ENCODE measurements around the gene DAP.
A peak's percentile ranks its signal among the peaks of the same experiment; 100 is the strongest.
"Not testable (repeated sequence)": the region's sequence is repeated elsewhere in the genome, so short reads cannot be mapped to it uniquely, and the experiment has no call there.

The DAP gene

DNA sequence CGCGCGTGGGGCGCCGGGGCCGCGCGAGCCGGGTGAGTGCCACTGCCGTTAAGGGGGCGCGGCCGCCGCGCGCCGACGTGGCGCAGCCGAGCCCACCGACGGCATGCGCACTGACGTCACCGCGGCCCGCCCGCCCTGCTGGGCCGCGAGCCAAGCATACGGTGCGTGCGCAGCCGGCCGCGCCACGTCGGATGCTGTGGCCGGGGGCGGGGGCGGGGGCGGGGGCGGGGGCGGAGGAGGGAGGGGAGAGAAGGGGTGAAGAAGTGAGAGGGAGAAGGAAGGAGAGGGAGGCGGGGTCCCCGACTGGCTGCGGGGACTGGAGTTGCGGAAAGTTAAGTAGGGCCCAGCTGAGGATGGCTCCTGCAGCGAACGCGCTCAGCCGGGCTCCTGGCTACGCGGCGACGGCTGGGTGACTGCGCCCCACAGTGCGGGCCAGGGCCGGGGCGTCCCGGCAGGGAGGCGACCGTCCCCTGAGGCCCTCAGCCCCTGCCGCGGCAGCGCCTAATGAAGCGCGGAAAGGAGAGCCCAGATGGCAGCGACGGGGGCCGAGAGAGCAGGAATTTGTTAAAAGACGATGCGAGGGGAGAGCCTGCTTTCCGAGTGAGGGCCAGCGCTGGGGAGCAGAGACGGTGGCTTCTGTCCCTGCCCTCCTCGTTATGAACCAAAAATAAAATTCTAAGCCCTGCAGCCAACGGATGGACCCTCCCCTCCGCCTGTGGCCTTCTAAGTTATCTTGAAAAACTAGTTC, at the start of gene DAP:
Gene DAP, minus strand, starts transcription at position 50 of the 748 bp plus-strand sequence. CDS start 166 bp downstream, outside the sequence.
- DNase-seq = peak; percentile 92

DNA sequence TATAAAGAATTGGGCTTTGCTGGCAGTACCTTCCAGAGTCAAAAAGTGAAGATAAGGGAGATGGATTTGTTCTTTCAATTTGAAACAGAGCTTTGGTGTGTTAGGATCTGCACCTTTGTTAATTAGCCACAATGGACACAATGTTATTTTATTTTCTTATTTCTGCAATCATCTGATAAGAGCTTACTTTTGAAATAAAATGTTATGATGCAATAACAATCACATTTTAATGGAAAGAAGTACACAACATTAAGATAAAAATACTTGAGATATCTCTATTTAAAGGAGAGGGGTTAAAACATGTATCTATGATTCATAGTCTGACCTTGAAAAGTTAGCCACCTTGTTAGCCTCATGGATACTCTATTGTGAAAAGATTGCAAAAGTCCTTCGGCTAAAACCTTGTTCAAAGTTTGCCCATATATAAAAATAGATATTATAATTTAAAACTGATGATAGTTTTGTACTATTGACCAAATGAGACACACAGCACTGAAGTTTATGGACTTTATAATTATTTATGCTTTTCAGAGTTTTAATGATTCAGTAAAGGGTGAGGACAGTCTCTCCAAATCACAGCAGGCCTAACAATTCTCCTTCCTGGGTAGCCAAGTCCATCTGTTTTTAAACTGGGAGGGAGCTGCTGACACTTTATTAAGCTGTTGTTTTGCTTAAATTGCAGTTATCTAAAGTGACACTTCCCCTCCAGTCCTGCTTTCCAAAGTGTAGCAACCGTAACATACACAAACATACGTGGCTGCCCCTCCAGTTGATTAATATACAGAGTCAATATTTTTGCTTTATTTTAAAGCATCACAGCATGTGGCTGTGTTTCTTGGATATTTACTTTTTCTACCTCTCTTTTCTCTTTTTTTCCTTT, 47.6 kb upstream of the DAP start:
- no peak for DNase-seq

GRCh38 chr5:10801931-10802666, 41.1 kb upstream of the DAP start:
- no peak for DNase-seq

DNA sequence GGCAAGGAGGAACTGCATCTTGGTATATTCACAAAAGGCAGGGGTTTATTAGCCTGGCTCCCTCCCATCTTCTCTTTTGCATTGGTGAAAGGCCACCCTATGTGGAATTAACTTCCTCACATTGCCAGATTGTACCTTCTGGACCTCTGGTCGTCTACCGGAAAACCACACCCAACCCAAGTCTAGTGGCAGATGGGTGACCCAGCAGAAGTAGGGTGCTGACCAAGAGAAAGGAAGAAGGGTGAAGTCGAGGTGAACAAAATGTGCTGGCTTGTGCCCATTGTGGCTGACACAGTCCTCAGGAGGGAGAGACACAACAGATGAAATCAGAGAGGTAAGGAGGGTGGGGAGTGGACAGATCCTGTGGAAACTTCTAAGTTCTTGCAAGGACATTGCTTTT, 39.8 kb upstream of the DAP start:
- DNase-seq = no peak

DNA sequence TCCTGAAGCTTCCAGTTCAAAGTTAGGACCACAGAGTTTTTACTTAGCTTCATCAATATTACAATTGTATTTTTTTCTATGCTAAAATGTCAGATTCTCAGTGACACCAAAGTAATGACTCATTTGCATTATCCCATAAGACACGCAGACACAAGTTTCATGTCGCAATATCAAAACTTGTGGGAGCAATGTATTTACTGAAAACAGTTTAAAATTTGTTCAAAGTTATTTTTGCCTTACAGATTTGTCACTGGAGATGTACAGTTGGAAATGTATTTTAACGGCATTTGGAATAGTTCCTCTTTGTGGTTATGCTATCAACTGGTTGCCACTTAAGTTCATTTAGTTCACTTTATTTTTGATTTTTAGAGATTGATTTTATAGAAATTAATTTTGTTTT, 36.2 kb upstream of the DAP start:
- no peak for DNase-seq

DNA sequence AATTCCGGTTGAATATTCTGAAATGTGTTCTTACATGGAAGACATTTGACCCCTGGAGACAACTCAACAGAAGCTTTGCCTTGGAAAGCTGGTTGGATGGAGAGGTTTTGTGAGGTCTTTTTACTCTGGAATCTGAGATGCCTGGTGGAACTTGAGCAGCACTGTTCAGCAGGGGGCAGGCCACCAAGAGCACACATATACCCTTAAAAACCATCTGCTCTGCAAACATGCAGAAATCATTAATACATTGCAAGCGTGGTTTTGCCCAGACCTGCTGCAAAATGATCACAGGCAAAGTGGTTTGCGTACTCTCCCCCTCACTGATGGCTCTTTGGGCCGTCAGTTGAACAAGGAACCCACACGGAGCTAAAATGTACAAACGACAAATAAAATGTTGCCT, 32.8 kb upstream of the DAP start:
- no peak for DNase-seq

DNA sequence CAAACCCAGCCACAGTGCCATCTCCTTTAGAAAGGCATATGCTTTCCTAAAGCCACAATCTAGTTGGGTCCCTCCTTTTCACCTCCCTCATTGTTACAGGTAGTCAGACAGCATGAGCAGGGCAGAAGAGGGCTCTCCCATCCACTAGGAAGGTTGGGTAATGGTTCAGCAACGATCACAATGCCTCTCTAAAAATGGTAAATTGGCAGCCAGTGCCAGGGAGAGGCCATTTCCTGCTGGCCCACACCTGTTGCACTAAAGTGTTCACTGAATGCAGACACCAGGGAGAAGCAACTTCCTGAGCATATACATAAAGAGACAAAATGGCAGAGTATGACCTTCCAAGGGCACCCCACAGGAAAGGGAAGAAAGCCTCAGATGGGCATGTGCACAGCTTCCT, 31.3 kb upstream of the DAP start:
- no peak for DNase-seq

DNA sequence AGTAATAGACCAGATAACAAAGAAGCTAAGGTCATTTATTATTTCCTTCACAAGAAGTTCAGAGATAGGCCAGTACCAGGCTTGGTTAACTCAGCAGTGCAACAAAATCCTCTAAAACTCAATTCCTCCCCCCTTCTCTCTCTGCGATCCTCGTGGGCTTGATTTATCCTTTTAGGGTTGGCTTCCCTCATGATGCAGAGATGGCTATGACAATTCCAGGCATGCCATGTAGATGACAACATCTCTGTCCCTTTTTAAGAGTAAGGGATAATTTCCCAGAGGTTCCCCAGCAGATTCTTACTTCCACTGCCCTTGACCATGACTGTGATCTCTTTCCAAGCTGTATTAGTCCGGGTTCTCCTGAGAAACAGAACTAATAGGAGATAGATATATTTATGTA, 28.7 kb upstream of the DAP start:
- no peak for DNase-seq

DNA sequence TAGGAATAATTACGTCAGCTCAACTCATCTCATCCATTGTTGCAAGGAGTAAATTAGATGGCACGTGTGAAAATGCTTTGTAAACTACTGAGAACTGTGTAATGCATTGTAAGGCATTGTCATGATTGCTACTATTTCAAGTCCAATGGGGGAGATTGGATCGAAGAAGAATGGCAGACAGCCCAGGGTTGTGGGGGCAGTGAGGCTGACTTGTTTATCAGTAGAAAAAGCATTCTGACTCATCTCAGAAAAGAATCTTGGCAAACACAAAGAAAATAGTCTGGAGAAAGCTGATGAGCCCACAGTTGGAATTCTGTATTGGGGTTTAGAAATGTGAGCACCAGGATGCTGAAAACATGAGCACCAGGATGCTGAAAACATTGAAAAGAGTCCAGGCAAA, 28.0 kb upstream of the DAP start:
- no peak for DNase-seq

GRCh38 chr5:10788358-10788757, 27.3 kb upstream of the DAP start:
- DNase-seq = no peak

- DNase-seq = no peak
Observed at GRCh38 chr5:10786835-10787234, 25.8 kb upstream of the DAP start.

GRCh38 chr5:10780208-10780607, 19.2 kb upstream of the DAP start:
- not testable (repeated sequence) for DNase-seq

- DNase-seq = no peak
Observed at GRCh38 chr5:10779592-10779991, 18.6 kb upstream of the DAP start.

- no peak for DNase-seq
Observed at GRCh38 chr5:10778179-10778910, 17.3 kb upstream of the DAP start.

DNA sequence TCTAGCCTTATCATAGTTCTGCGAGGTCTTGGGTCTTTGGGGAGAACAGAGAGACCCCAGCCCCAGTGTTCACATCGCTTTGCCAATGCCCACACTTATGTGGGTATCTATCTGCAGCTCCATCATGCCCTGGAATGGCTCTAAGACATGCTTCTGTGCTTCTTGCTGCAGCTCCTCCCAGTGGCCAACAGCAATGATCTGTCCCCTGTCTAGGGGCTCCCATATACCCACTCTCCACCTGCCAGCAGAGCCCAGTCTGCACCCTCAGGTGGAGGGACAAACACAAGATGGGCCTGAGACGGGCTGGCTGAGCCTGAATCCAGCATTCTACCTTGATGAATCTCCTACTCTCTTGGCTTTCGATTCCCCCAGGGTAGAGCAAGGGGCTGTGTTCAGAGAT, 14.6 kb upstream of the DAP start:
- DNase-seq = no peak

DNA sequence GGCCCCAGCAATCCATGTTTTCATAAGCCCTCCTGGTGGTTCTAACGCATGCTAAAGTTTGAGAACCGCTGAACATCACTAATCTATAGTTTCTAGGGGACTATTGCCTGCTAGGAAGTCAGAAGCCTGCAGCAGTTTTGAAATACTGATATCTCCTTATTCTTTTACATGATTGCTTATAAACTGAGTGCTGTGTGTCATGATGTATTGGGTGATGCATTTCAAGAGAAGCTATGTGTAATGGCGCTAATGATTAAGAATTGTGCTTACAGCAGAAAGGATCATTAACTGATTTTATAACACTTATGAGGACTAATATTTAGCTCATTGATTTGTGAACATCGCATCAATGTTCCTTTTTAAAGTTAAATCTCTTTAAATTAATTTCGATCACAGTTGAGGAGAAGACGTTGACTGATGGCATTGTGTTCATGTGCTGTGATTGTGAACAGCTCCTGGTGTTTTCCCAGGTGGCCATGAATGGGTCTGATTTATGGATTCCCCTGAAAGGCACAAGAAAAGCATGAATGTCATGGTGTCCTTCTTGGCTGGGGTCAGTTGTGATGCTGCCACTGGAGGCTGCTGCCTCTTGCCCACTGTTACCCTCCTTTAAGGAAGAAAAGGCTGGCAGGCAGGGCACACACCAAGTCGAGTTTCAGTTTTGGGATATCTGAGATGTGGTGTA, 12.0 kb upstream of the DAP start:
- DNase-seq = no peak

- no peak for DNase-seq
Observed at GRCh38 chr5:10768328-10768899, 7.4 kb upstream of the DAP start.

DNA sequence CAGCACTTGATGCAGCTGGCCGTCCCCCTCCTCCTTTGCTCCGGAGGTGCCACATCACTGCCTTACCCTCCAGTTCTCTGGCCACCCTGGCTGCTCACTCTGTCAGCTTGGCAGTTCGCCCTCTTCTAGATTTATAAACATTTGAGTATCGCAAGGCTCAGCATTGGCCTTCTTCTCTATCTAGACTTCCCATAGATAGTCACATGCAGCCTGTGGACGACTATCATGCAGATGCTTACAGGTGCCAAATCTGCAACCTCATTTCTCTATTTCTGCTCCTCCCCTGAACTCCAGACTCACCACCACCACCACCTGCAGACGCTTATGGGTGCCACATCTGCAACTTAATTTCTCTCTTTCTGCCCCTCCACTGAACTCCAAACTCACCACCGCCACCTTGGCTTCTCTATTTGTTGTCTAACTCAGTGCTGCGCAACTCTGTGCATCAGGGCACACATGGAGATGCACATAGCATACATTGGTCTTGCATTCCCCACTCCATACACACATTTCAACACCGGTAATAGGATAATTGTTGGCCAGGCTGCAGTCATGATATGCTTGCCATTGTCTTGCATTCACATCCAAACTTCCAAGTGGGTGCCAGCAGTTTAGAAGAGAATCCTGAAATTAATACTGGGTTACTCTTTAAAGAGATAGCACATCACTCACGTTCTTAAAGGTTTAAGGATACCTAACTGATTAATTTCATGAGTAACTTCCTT, 1.9 kb upstream of the DAP start:
- peak; percentile 25 for DNase-seq

- peak; percentile 36 for DNase-seq
Observed at GRCh38 chr5:10761933-10762775, 1.1 kb upstream of the DAP start.

GRCh38 chr5:10760921-10761184, 181 bp downstream of the DAP start:
- DNase-seq = no peak
